Measurements from ENCODE around the gene CGB8. TPM values are rescaled to one million over a fixed set of nuclear protein-coding genes. Genes with fewer than 3 reads are reported as not detected.

Gene CGB8
- total RNA-seq, 6 experiments from 2014 or later = 0.83 to 3.8 (median 3.7) TPM; not detected in 1

- DNase-seq = no peak
- Mint-ChIP-seq H3K36me3 (ENCODE audit: low read depth) (peaks cover 28% of the 10 kb centered on the region), H3K9me3 (no peaks in the 10 kb centered on the region), H3K27ac (peak overlapping the region; percentile 94), H3K27me3 (ENCODE audit: insufficient read depth) (peaks cover 3% of the 10 kb centered on the region), H3K4me1 (ENCODE audit: low read depth) (peaks cover 29% of the 10 kb centered on the region), H3K4me3 (peak overlapping the region; percentile 96)
- TF ChIP-seq CTCF (IDR thresholded peaks at IDR 0.05) = no peak
These were observed 37.4 kb upstream of the CGB8 start for GRCh38 chr19:49086296-49086695.

GRCh38 chr19:49085868-49086232 is 36.9 kb upstream of the CGB8 start:
- Mint-ChIP-seq H3K4me3 (peak overlapping the region; percentile 96), H3K27ac (peak overlapping the region; percentile 94)
- DNase-seq = no peak

GRCh38 chr19:49085020-49085867 is 36.3 kb upstream of the CGB8 start, which contains the start of gene SNRNP70:
Gene SNRNP70 (plus strand): TSS chr19:49085451. CDS start chr19:49086415, 964 bp downstream.
- DNase-seq = peak; percentile 99
- Mint-ChIP-seq H3K27me3 (ENCODE audit: insufficient read depth) (peaks cover 2% of the 10 kb centered on the region), H3K4me3 (peak within 1 kb of the TSS; percentile 96), H3K4me1 (ENCODE audit: low read depth) (peaks cover 29% of the 10 kb centered on the region), H3K36me3 (ENCODE audit: low read depth) (peaks cover 21% of the 10 kb centered on the region), H3K9me3 (no peaks in the 10 kb centered on the region), H3K27ac (peak within 1 kb of the TSS; percentile 94)
- no peak; the same call in 1 of the 2 replicates for TF ChIP-seq CTCF (IDR thresholded peaks at IDR 0.05)

More at GRCh38 chr19:49085868-49086232, 36.9 kb upstream of the CGB8 start:
- Mint-ChIP-seq H3K36me3 (ENCODE audit: low read depth) (peaks cover 26% of the 10 kb centered on the region), H3K27me3 (ENCODE audit: insufficient read depth) (peaks cover 2% of the 10 kb centered on the region), H3K9me3 (no peaks in the 10 kb centered on the region), H3K4me1 (ENCODE audit: low read depth) (peaks cover 29% of the 10 kb centered on the region)
- TF ChIP-seq CTCF (IDR thresholded peaks at IDR 0.05) = no peak

GRCh38 chr19:49084206-49085019 is 35.5 kb upstream of the CGB8 start:
- TF ChIP-seq CTCF (IDR thresholded peaks at IDR 0.05) = no peak
- H3K4me3 Mint-ChIP-seq = peak overlapping the region; percentile 96
- DNase-seq = no peak
- peaks cover 18% of the 10 kb centered on the region for H3K36me3 Mint-ChIP-seq (ENCODE audit: low read depth)
- no peaks in the 10 kb centered on the region for H3K9me3 Mint-ChIP-seq
- peaks cover 29% of the 10 kb centered on the region for H3K4me1 Mint-ChIP-seq (ENCODE audit: low read depth)
- H3K27ac Mint-ChIP-seq = peak overlapping the region; percentile 94
- peaks cover 2% of the 10 kb centered on the region for H3K27me3 Mint-ChIP-seq (ENCODE audit: insufficient read depth)

- H3K27me3 Mint-ChIP-seq (ENCODE audit: insufficient read depth) = peaks cover 2% of the 10 kb centered on the region
These were observed 32.4 kb upstream of the CGB8 start for GRCh38 chr19:49081273-49081672.

More at GRCh38 chr19:49081273-49081672, 32.4 kb upstream of the CGB8 start:
- Mint-ChIP-seq H3K4me1 (ENCODE audit: low read depth) (peaks cover 11% of the 10 kb centered on the region), H3K4me3 (no peak overlapping the region), H3K27ac (no peak overlapping the region), H3K36me3 (ENCODE audit: low read depth) (peaks cover 6% of the 10 kb centered on the region), H3K9me3 (no peaks in the 10 kb centered on the region)
- DNase-seq = no peak
- TF ChIP-seq CTCF (IDR thresholded peaks at IDR 0.05) = no peak
